GM19099 (cell line): Measurements from ENCODE around the gene RAB11FIP4.

ENCODE experiments used
- POLR2A ChIP-seq: IDR thresholded peaks from 3 replicates; pipeline ENCODE4 v1.6.1; 2011; ENCODE audit warnings: low read depth; ENCODE audit not compliant: insufficient read length; ENCODE audit errors: extremely low read depth

Gene RAB11FIP4

DNA sequence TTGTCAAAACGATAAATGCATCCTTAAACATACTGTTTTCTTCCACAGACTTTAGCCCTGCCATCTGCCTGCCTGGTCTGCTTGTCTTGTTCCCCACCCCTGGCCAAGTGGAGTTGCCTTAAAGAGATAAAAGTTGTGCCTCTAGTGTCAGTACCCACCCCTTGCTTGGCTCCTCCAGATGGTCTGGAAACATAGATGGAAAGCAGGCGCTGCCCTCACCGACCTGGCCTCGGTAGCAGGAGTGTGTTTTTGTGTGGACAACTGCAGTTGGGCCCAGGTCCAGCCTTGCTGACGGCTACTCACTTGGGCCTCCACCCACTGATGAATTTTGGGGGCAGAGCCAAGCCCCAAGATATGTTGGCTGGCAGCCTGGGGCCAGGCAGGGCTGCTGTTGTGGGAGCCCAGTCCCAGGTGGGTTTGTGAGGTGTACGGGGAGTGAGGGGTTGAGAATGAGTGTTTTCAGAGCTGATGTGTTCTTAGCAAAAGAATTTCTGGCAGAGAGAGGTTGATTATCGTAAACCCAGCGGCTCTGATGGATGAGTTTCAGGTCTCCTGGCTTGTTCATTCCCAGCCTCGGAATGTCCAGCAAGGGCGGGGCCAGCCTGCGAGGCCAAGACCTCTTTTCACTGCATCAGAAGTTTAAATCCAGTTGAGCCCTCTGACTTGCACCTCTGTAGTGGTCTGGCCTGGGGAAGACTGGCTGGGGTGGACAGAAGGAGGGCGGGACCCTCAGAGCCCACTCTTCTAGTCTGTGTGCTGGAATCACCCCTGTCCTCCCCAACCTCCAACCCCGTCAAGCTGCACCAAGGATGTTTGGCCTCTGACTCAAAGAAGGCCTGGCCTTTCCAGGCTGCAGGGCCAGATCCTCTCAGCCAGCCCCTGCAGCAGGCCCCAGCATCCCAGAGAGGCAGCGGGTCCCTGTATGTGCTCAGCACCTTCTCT is 179.7 kb downstream of the RAB11FIP4 start:
- no peak for TF ChIP-seq POLR2A

DNA sequence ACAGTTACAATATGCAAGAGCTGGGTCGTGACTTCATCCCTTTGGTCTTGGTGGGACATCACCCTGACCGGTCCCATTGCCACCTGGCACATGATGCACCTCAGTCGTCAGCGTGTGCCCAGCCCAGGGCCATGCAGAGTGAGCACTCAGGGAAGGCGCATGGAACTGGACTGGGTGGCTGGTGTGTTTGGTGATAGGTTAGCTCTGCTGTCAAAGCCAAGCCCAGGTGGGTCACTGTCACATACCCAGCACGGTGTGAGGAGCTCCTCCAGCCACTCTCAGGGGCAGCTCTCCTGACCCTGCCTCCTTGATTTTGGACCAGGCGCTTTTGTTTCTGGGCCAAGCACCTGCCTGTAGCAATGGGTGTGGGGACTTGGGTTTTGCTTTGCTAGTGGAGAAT is 180.9 kb downstream of the RAB11FIP4 start:
- no peak for TF ChIP-seq POLR2A

DNA sequence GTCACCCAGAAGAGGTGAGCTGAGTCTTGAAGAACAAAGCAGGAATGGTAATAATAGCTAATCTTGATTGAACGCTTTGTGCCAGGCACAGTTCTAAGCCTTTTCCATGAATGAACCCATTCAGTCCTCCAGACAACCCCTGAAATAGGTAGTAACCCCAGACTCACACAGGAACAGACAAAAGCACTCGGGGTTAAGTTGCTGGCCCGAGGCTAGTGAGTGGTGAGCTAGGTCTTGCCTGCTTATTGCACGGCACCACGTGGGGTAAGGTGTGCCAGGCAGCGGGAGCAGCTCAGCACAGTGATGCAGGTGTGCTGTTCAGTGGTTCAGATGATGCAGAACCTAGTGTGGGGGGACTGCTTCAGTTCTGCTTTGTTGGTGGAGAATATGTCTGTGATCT is 181.6 kb downstream of the RAB11FIP4 start:
- TF ChIP-seq POLR2A, result no peak

DNA sequence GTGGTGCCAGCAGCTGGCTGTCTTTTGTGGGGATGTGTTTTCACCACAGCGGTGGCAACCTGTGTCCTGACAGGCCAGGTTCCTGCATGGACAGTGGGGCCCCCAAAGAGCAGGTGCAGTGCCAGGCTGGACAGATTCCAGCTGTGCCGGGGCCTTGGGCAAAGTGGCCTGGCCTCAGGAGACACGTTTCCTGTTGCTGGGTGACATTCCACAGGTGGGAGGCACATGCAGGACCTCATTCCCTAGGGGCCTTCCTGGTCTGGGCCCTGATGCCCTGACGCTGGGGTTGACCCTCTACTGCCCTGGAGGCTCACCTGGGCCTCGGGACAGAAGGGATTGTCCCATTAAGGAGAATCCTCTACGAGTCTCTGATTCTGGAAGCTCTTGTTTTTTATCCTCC is 182.4 kb downstream of the RAB11FIP4 start:
- no peak for TF ChIP-seq POLR2A

DNA sequence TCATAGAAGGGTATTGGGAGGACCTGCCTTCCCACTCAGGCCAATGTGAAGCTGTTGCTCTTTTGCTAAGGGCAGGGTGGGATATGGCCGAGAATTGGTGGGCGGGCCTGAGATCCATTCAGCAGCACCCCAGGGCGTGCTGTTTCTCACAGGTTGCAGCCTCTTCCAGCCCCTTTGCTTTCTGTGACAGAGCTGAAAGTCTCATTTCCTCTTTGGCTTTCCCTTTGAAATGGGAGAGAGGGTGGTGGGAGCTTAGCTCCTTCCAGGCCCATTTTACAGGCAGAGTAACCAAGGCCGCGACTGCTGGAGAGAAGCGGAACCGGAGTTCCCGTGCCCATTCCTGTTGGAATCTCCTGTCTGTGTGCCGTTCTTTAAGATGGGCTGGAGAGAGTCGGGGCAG is 183.0 kb downstream of the RAB11FIP4 start:
- no peak for TF ChIP-seq POLR2A

DNA sequence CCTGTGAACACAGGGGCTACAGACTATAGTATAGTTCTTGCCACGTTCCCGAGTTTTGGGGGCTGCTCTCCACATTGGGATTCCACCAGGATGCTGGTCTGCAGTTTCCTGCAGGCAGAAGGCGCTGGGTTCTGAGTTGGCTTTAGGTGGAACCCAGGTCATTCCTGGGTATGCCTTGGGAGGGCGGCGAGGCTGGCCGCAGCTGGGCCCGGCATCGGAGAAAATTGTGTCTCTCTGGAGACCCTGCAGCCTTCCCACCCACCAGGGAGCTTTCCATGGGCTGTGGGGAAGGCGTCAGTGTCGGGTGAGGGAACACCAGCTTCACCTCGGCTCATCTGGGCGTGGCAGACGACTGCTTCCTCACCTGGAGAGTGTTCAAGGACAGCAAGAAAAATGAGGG is 183.6 kb downstream of the RAB11FIP4 start:
- TF ChIP-seq POLR2A, result no peak

DNA sequence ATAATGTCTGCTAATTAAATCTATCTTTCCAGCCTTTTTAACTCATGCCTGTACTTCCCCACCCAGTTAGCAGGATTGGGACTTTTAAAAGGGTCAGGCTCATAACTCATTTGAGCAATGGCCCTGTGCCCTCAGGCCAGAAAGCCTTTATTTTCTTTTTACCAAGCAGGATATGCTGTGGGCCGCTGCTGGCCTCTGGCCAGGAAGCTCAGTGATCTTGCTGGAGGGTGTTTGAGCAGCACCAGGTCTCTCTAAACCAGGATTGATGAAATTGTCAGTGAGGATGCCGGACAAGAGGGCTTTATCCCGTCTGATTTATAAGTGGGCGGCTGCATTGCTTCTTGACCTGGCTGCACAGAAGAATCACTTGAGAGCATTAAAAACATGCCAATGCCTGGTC is 187.8 kb downstream of the RAB11FIP4 start:
- TF ChIP-seq POLR2A, result no peak

DNA sequence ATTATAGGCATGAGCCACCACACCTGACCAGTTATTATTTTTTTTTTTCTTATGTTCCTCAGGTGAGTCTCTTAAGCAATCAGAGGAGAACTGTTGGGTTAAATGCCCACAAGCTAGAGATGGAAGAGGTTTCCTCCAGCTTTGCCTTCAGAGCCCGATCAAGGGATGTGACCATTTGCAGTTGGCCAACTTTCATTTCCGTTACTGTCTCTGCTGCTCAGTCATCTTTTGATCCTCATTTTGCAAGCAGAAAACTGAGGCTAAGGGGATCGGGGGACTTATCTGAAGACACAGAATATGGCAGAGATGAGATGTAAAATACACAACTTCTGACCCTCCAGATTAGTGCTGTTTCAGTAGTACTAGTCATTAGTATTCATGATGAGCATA is 188.8 kb downstream of the RAB11FIP4 start:
- no peak for TF ChIP-seq POLR2A

DNA sequence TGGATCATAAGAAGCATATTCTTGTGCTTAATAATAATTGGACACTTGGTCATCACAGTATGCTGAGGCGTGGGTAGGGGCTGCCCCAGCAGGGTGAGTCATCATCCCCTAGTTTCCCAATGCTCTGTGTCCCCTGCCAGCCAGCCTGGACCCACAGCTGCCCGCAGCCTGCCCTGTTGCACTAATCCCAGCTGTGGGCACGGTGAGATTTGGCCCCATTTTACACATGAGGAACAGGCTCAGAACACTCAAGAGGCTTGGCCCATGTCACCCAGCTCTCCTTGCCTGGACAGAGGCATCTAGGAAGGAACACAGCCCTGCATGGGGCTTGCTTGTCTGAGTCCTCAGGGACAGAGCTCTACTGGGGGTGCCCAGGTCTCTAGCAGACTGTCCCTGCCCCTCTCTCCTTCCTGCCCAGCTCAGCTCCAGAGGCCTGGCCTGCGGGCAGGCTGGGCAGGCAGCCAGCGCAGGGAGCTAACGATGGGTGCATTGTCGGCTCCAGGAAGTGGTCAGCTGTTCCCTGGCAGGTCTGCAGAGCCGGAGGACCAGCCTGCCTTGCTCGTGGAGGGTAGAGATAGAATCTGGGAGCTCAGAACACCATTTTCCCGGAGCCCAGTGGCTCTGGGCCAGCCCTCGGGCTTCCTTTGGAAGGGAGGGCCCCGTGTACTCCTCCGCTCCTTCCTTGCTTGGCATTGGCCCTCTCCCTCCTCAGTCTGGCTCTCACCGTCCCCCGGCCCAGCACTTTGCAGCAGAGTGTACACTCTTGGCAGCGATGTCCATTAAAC is 189.4 kb downstream of the RAB11FIP4 start:
- TF ChIP-seq POLR2A, result no peak

DNA sequence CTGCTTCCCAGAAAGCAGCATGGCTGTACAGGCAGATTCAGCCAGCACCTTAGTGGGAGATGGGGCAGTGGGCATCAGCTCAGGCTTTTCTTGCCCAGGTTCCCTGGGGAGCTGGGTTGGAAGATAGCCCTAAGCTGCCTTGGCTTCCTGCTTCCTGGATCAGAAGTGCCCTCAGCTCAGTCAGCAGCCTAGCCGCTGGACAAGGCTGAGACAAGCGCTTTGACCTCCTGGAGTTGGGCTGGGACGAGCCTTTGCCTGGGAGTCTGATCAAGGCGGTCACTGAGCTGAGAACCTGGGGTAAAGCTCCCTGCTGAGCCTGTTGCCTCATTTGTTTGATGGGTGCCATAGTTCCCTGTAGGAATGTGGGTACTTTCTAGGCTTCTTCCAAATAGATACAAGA is 190.0 kb downstream of the RAB11FIP4 start:
- no peak for TF ChIP-seq POLR2A

DNA sequence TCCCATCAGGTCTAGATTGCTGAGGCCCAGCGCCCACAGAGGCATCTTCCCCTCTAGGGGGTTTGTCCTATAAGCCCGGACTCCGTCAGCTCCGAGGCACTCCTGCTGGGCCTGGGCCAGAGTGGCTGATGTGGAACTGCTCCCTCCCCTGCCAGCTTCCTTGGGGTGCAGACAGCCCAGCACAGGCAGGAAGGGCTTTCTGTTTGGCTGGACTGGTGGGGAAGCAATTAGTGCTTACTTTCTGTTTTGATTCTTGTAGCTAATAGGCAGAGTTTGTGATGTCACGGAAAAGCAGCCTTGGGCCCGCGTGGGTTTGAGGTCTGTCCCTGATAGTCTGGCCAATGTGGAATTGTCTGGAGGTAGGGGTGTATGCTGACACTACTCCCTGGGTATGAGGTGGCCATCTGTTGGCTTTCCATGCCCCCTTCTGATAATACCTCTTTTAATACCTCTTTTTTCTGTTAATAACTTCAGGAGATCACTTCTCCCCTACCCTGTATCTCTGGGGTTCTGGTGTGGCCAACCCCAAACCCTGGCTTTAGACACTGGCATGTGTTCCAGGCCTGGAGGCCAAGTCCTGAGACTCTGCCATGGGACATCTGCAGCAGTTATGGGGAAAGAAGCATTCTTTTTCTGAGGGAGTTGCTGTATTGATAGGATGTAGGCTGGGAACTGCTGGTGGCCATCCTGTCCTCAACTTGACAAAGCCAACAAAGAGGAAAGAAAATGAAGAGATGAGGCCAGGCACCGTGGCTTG is 190.9 kb downstream of the RAB11FIP4 start:
- TF ChIP-seq POLR2A, result no peak

DNA sequence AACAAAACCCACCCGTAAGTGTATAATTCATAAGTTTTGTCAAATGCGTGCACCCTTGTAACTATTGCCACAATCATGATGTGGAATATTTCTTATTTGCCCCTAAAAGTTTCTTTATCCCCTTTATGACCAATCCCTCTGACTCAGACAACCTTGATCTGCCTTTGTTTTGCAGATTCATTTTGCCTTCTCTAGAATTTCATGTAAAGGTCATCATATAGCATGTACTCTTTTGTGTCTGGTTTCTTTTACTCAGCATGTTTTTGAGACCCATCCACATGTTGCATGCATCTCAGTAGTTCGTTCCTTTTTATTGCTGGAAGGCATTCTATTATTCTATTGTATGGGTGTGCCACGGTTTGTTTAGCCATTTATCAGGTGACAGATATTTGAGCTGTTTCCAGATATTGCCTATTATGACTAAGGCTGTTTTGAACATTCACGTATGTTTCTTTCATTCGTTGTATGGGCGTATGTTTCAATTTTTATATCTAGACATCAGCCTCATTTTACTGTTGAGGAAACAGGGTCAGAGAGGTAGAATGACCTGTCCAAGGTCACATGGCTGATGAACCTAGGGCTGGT is 192.4 kb downstream of the RAB11FIP4 start:
- TF ChIP-seq POLR2A, result no peak

DNA sequence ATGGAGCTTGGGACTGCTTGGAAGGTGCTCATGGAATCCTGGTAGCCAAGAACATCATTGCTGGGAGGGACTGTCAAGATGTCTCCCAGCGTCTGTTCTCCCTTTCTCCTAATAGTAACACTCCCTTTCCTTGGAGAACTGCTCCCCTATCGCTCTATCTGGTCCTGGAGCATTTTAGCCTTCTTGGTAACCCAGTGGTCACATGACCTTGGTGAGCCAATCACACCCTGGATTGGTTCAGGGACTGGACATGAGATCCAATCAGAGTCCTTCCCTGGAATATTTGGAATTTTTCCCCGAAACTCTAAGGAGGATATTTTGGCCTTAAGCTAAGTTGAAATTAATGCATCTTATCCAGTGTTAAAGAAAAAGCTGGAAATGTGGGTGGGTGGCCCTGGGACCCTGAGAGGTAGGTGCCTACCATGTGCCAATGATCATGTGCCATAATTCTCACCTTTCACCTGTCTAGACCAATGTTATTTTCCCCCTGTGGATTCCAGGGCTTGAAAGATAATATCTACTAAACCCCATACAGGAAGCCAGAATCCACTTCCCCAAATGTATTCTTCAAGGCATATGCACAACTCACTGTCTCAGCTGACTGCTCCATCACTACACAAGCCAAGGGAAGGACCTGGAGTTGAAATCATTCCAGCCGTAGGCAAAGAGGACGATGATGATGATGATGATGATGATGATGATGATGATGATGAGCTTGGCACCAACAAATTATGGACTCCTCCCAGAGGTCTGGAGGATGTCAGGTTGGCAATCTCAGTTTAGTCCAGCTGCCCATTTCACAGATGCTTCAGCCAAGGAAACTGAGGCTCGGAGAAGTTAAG is 193.2 kb downstream of the RAB11FIP4 start:
- no peak for TF ChIP-seq POLR2A

DNA sequence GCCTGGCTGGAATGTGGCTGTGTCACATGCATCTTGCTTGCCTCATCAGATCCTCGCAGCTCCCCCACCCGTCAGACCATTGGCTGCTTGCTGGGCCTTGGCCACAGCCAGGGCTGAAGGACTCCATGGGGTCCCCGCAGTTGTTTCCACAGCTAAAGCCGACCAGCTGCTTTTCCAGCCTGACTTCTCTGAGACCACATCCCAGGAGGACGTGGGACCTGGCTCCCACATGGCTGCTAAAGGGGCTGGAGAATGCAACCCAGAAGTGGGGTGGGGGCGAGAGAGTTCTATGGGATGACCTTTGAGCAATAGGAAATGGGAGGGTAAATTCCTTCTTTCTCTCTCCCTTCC is 193.8 kb downstream of the RAB11FIP4 start:
- no peak for TF ChIP-seq POLR2A

DNA sequence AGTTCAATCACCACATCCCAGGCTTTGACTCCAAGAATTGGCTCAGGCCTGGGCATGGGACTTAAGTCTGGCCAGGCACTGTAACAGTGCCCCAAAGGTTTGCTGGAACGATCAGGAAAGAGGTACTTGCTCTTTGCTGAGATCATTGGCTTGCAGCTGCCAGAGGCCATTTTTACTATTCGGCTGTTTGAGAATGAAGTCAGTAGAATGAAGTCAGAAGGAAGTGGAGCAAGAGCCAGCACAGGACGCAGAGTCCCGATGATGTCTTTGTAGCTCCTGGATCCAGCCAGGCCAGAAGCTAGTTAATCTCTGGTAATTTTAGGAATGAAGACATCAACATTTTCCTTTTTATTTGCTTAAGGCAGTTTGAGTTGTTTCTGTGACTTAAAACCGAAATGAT is 195.5 kb downstream of the RAB11FIP4 start:
- no peak for TF ChIP-seq POLR2A

DNA sequence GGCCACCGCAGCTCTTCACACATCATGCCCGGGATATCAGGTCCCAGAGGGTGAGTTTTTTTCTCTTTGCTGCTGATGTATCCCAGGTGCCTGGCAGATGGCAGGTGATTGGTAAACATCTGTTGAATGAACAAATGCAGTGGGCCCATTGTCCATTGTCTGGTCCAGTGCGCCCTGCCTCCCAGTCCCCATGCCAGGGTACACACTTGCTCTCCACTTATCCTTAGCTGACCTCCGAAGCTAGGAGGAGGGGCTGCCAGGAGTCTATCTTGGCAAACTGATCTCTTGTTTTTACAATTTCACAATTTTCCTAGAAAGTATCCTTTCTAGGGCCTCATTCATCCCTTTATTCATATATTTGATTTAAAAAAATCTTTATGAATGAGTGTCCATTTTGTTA is 196.0 kb downstream of the RAB11FIP4 start:
- TF ChIP-seq POLR2A, result no peak
